Activated naive CD4-positive, alpha-beta T cell treated with anti-CD3 and anti-CD28 coated beads, Interleukin-2, amount 50 U/mL, for 24 hours (primary cell): ENCODE results near the gene PTPRK.

Experiments used
- H3K27ac Mint-ChIP-seq: one replicate; pipeline ENCODE4 v1.8.0; 2021; ENCODE audit warnings: mild to moderate bottlenecking, mixed read lengths
- H3K27me3 Mint-ChIP-seq: one replicate; pipeline ENCODE4 v1.8.0; 2021; ENCODE audit warnings: mixed read lengths
- H3K36me3 Mint-ChIP-seq: one replicate; pipeline ENCODE4 v1.8.0; 2021; ENCODE audit warnings: mixed read lengths
- H3K4me1 Mint-ChIP-seq: one replicate; pipeline ENCODE4 v1.8.0; 2021; ENCODE audit warnings: mixed read lengths
- H3K4me3 Mint-ChIP-seq: one replicate; pipeline ENCODE4 v1.8.0; 2021; ENCODE audit warnings: mild to moderate bottlenecking, mixed read lengths
- H3K9me3 Mint-ChIP-seq: one replicate; pipeline ENCODE4 v1.8.0; 2021; ENCODE audit warnings: mixed read lengths

Gene PTPRK

GRCh38 chr6:127976796-127977195, 543.6 kb downstream of the PTPRK start:
- Mint-ChIP-seq H3K4me3 (no peak overlapping the region), H3K27me3 (no peaks in the 10 kb centered on the region), H3K9me3 (peaks cover 10% of the 10 kb centered on the region), H3K4me1 (peaks cover 59% of the 10 kb centered on the region), H3K27ac (no peak overlapping the region), H3K36me3 (peaks cover 2% of the 10 kb centered on the region)

DNA sequence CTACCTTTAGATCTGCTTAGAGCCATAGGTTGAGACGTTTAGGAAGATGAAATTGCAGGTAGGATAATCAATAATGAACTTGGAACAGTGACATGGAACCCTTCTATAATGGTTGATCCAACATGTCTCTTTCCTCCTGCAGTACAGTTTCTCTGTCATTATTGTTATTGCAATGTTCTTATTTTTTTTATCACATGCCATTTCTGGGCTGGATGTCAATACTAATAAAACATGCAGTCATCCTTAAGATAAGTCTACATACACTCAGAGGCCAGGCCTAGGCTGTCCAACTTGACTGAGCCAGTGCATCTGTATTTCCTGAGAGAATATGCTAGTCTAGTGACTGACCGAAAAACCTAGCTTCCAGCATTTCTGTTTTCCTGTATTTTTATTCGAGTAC, 544.3 kb downstream of the PTPRK start:
- H3K4me3 Mint-ChIP-seq, result no peak overlapping the region
- H3K27me3 Mint-ChIP-seq, result no peaks in the 10 kb centered on the region
- no peak overlapping the region for H3K27ac Mint-ChIP-seq
- peaks cover 66% of the 10 kb centered on the region for H3K4me1 Mint-ChIP-seq
- peaks cover 10% of the 10 kb centered on the region for H3K9me3 Mint-ChIP-seq
- H3K36me3 Mint-ChIP-seq, result peaks cover 2% of the 10 kb centered on the region

- peaks cover 79% of the 10 kb centered on the region for H3K4me1 Mint-ChIP-seq
- H3K4me3 Mint-ChIP-seq, result peak overlapping the region; percentile 88
- peaks cover 13% of the 10 kb centered on the region for H3K9me3 Mint-ChIP-seq
- no peaks in the 10 kb centered on the region for H3K27me3 Mint-ChIP-seq
- peaks cover 4% of the 10 kb centered on the region for H3K36me3 Mint-ChIP-seq
- H3K27ac Mint-ChIP-seq, result peak overlapping the region; percentile 98
Measured at GRCh38 chr6:127972815-127973214, 547.6 kb downstream of the PTPRK start.

- peak overlapping the region; percentile 88 for H3K4me3 Mint-ChIP-seq
- peaks cover 5% of the 10 kb centered on the region for H3K36me3 Mint-ChIP-seq
- H3K27ac Mint-ChIP-seq, result peak overlapping the region; percentile 98
- H3K4me1 Mint-ChIP-seq, result peaks cover 79% of the 10 kb centered on the region
- peaks cover 16% of the 10 kb centered on the region for H3K9me3 Mint-ChIP-seq
- no peaks in the 10 kb centered on the region for H3K27me3 Mint-ChIP-seq
Measured at GRCh38 chr6:127971945-127972391, 548.4 kb downstream of the PTPRK start.

- Mint-ChIP-seq H3K9me3 (peaks cover 16% of the 10 kb centered on the region), H3K4me1 (peaks cover 78% of the 10 kb centered on the region), H3K27me3 (no peaks in the 10 kb centered on the region), H3K27ac (peak overlapping the region; percentile 98), H3K4me3 (peak overlapping the region; percentile 88), H3K36me3 (peaks cover 5% of the 10 kb centered on the region)
Measured at GRCh38 chr6:127971386-127971785, 549.0 kb downstream of the PTPRK start.

GRCh38 chr6:127969701-127970100, 550.7 kb downstream of the PTPRK start:
- H3K4me3 Mint-ChIP-seq, result peak overlapping the region; percentile 65
- peaks cover 5% of the 10 kb centered on the region for H3K36me3 Mint-ChIP-seq
- peaks cover 70% of the 10 kb centered on the region for H3K4me1 Mint-ChIP-seq
- peaks cover 16% of the 10 kb centered on the region for H3K9me3 Mint-ChIP-seq
- peak overlapping the region; percentile 35 for H3K27ac Mint-ChIP-seq
- no peaks in the 10 kb centered on the region for H3K27me3 Mint-ChIP-seq

GRCh38 chr6:127968394-127968793, 552.0 kb downstream of the PTPRK start:
- H3K4me3 Mint-ChIP-seq, result no peak overlapping the region
- peaks cover 58% of the 10 kb centered on the region for H3K4me1 Mint-ChIP-seq
- H3K9me3 Mint-ChIP-seq, result peaks cover 10% of the 10 kb centered on the region
- H3K27ac Mint-ChIP-seq, result no peak overlapping the region
- H3K27me3 Mint-ChIP-seq, result no peaks in the 10 kb centered on the region
- H3K36me3 Mint-ChIP-seq, result peaks cover 5% of the 10 kb centered on the region

DNA sequence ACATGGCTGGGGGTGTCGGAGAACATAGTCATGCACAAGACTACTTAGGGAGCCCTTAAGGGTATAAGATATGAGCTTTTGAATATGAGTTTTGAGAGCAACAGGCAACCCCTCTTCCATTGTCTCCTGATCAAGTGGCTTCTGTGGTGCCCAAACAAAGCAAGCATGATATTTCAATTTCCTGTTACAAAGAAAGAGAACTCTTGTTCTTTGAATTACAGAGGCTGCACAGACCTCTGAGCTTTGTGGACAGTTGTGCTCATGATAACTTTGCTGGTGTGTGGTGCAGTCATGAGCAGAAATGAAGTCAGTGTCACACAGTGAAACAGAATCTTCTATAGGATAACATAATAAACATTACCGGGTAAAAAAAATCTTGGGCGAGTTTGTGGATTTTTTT, 552.7 kb downstream of the PTPRK start:
- Mint-ChIP-seq H3K9me3 (peaks cover 10% of the 10 kb centered on the region), H3K36me3 (peaks cover 5% of the 10 kb centered on the region), H3K4me1 (peaks cover 57% of the 10 kb centered on the region), H3K27me3 (no peaks in the 10 kb centered on the region), H3K4me3 (peak overlapping the region; percentile 71), H3K27ac (peak overlapping the region; percentile 36)

DNA sequence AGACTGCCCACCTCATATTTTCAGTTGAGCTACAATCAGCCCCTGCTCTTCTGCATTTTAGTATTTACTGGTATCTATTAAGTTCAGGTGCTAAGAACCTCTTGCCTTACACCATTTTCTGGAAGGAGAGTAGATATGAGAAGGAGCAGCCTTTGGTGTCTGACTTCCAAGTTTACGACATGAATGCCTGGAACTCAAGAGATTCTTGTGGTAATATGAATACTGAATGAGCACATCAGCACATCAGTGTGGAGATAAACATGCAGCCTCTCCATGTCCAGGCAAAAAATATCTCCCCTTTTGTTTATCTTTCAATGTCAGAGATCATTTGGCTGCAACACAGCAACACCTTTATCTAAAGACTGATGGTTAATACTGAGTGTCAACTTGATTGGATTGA, 553.8 kb downstream of the PTPRK start:
- Mint-ChIP-seq H3K4me1 (peaks cover 47% of the 10 kb centered on the region), H3K27ac (no peak overlapping the region), H3K36me3 (peaks cover 5% of the 10 kb centered on the region), H3K4me3 (no peak overlapping the region), H3K9me3 (peaks cover 16% of the 10 kb centered on the region), H3K27me3 (no peaks in the 10 kb centered on the region)

- peaks cover 5% of the 10 kb centered on the region for H3K36me3 Mint-ChIP-seq
- H3K4me3 Mint-ChIP-seq, result no peak overlapping the region
- H3K9me3 Mint-ChIP-seq, result peaks cover 17% of the 10 kb centered on the region
Measured at GRCh38 chr6:127963495-127963894, 556.9 kb downstream of the PTPRK start.

GRCh38 chr6:127959869-127960268, 560.5 kb downstream of the PTPRK start:
- peaks cover 12% of the 10 kb centered on the region for H3K9me3 Mint-ChIP-seq
- H3K36me3 Mint-ChIP-seq, result no peaks in the 10 kb centered on the region
- H3K27ac Mint-ChIP-seq, result no peak overlapping the region
- no peak overlapping the region for H3K4me3 Mint-ChIP-seq
- H3K27me3 Mint-ChIP-seq, result no peaks in the 10 kb centered on the region
- H3K4me1 Mint-ChIP-seq, result peaks cover 21% of the 10 kb centered on the region

More at GRCh38 chr6:127963495-127963894, 556.9 kb downstream of the PTPRK start:
- peaks cover 26% of the 10 kb centered on the region for H3K4me1 Mint-ChIP-seq
- H3K27me3 Mint-ChIP-seq, result no peaks in the 10 kb centered on the region
- H3K27ac Mint-ChIP-seq, result no peak overlapping the region

DNA sequence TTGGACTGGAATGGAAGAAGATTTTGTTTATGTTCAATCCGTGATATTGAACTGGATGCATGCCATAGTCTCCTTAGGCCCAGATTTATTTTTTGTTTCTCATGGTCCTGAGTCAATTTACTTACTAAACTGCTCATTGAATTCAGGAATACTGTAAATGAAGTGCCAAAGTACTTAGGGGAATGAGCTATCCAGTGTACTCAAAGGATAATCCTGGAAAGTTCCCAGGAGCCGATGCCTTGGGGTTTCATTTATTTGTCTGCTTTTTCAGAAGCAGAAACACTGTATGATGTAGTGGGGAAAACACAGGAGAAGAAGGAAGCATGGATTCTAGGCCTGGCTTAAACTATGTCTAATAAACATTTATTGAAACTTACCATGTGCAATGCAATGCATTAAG, 563.4 kb downstream of the PTPRK start:
- no peaks in the 10 kb centered on the region for H3K36me3 Mint-ChIP-seq
- peaks cover 4% of the 10 kb centered on the region for H3K9me3 Mint-ChIP-seq
- peaks cover 33% of the 10 kb centered on the region for H3K4me1 Mint-ChIP-seq
- no peak overlapping the region for H3K27ac Mint-ChIP-seq
- H3K27me3 Mint-ChIP-seq, result no peaks in the 10 kb centered on the region
- no peak overlapping the region for H3K4me3 Mint-ChIP-seq

DNA sequence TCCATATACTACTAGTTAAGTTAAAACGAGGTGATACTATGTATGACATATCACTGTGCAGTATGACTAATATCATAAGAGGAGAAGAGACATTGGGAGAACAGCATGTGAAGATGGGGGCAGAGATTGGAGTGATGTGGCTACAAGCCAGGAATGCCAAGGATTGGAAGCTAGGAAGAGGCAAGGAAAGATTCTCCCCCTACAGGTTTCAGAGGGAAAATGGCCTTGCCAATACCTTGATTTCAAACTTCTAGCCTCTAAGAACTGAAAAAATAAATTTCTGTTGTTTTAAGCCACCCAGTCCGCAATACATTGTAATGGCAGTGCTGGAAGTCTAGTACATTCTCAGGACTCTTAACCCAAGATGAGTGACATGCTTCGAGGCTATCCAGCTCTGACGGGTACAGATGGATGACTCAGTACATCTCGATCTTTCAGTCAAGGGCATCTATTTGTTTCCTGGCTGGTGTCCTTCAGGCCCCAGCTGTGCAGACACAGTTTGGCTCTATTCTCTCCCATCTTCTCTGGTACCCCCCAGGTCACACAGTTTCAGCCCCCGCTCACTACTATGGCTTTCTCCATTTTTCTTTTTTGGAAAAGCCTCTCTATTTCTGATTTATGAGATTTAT, 564.0 kb downstream of the PTPRK start:
- no peaks in the 10 kb centered on the region for H3K9me3 Mint-ChIP-seq

GRCh38 chr6:127954082-127954481, 566.3 kb downstream of the PTPRK start:
- H3K27ac Mint-ChIP-seq, result no peak overlapping the region

More for the DNA sequence above, 564.0 kb downstream of the PTPRK start:
- Mint-ChIP-seq H3K4me3 (no peak overlapping the region), H3K4me1 (peaks cover 39% of the 10 kb centered on the region), H3K27ac (no peak overlapping the region), H3K36me3 (no peaks in the 10 kb centered on the region), H3K27me3 (no peaks in the 10 kb centered on the region)

DNA sequence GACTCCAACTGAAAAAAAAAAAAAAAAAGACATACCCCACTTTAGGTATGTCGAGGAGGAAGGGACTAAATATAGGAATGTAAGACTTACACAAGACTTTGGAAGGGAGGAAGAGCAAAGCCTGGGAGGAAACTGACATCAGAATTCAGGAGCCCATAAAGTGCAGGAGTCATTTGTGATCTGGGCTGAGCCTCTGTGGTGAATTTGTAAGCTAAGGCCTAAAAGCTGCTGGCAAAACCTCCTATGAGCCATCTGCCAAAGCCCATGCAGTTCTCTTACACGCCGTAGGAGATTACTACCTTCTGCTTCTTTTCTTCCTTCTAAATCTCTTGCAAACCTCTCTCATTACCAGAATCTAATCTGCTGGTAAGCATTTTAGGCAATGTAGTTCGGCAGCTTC, 567.6 kb downstream of the PTPRK start:
- no peak overlapping the region for H3K4me3 Mint-ChIP-seq
- no peak overlapping the region for H3K27ac Mint-ChIP-seq
- H3K9me3 Mint-ChIP-seq, result no peaks in the 10 kb centered on the region
- H3K27me3 Mint-ChIP-seq, result no peaks in the 10 kb centered on the region
- no peaks in the 10 kb centered on the region for H3K36me3 Mint-ChIP-seq
- H3K4me1 Mint-ChIP-seq, result peaks cover 65% of the 10 kb centered on the region

More at GRCh38 chr6:127954082-127954481, 566.3 kb downstream of the PTPRK start:
- Mint-ChIP-seq H3K27me3 (no peaks in the 10 kb centered on the region), H3K4me1 (peaks cover 62% of the 10 kb centered on the region), H3K4me3 (no peak overlapping the region), H3K36me3 (no peaks in the 10 kb centered on the region), H3K9me3 (no peaks in the 10 kb centered on the region)

DNA sequence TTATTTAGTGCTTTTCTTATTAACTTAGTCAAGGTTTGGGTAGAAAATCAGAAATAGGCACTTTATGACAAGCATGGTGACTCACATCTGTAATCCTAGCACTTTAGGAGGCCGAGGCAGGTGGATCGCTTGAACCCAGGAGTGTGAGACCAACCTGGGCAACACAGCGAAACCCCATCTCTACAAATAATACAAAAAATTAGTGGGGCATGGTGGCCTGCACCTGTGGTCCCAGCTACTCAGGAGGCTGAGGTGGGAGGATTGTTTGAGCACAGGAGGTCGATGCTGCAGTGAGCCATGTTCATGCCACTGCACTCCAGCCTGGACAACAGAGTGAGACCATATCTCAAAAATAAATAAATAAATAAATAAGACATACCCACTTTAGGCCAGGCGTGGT, 568.2 kb downstream of the PTPRK start:
- Mint-ChIP-seq H3K27me3 (no peaks in the 10 kb centered on the region), H3K27ac (peak overlapping the region; percentile 93), H3K9me3 (no peaks in the 10 kb centered on the region)

More for the DNA sequence above, 568.2 kb downstream of the PTPRK start:
- H3K4me1 Mint-ChIP-seq, result peaks cover 61% of the 10 kb centered on the region
- H3K4me3 Mint-ChIP-seq, result peak overlapping the region; percentile 74
- no peaks in the 10 kb centered on the region for H3K36me3 Mint-ChIP-seq
